D721Med (cell line): ENCODE results near the gene CDC42EP4.

Experiments
- DNase-seq: peaks from one replicate; pipeline ENCODE4 v3.0.0; 2011; ENCODE audit warnings: low spot score; ENCODE audit not compliant: insufficient read length
- FAIRE-seq: peaks from 2 replicates; lab custom pipeline; 2011; peaks lifted over from hg19 to GRCh38; lab: Jason Lieb, UNC
- CTCF ChIP-seq: IDR thresholded peaks from 2 replicates; pipeline ENCODE4 v1.5.1; 2012; ENCODE audit warnings: mild to moderate bottlenecking, control low read depth; ENCODE audit not compliant: insufficient read depth; ENCODE audit errors: missing control alignments

The CDC42EP4 gene

GRCh38 chr17:73247726-73248125, 64.1 kb downstream of the CDC42EP4 start:
- DNase-seq (no peak), FAIRE-seq (no peak)
- TF ChIP-seq CTCF: peak; percentile 40

GRCh38 chr17:73240561-73240960, 71.2 kb downstream of the CDC42EP4 start:
- DNase-seq: no peak
- no peak for TF ChIP-seq CTCF
- FAIRE-seq: no peak

- TF ChIP-seq CTCF: no peak
- FAIRE-seq: no peak
- no peak for DNase-seq
These were observed 74.1 kb downstream of the CDC42EP4 start for GRCh38 chr17:73237714-73238113.

DNA sequence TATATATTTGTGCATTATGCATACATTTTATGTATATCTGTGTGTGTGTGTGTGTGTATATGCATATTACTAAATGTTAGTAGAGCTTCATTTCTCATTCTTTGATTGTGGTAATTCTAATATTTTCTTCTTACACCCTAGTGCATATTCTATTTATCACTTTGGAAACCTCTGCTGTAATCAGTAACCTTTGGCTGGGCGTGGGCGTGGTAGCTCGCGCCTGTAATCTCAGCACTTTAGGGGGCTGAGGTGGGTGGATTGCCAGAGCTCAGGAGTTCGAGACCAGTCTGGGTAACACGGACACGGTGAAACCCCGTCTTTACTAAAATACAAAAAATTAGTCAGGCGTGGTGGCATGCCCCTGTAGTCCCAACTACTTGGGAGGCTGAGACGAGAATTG, 77.1 kb downstream of the CDC42EP4 start:
- FAIRE-seq: no peak
- DNase-seq: no peak
- no peak for TF ChIP-seq CTCF
